MV-4-11 (cell line): ENCODE data around the gene DCAF6.
"Not testable (repeated sequence)": the region's sequence is repeated elsewhere in the genome, so short reads cannot be mapped to it uniquely, and the experiment has no call there.

Source experiments
- DNase-seq: peaks from one replicate; lab custom pipeline; 2025; lab: John Stamatoyannopoulos, UW

DCAF6 gene

DNA sequence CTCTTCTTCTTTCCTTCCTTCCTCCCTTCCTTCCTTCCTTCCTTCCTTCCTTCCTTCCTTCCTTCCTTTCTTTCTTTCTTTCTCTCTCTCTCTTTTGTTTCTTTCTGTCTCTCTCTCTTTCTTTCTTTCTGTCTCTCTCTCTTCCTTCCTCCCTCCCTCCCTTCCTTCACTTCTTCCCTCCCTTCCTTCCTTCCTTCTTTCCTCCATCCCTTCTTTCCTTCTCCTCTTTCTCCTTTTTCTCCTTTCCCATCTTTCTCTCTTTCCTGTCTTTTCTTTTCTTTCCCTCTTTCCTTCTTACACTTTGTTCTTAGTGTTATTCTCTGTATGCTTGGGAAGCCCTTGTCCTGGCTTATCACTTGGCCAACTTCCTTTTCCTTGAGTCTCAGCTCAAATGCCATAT lies 72.8 kb downstream of the DCAF6 start:
- DNase-seq, result no peak

DNA sequence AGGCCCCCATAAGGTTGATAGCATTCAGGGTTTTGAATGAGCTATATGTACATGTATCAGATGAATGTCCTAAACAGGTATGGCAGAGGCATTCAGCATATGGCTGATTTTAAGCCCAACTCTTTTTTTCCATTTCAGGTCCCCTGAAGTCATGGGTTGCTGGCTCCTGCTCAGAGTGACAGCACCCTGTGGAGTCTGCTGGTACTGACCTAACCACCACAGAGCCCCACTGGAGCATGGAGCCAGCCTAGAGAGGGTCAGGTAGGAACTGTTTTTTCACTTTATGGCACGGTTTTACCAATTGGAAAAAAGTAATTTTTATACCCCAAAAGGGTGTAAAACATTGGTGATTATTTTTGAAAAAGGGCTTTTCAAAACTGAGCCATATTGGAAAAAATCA lies 82.9 kb downstream of the DCAF6 start:
- DNase-seq, result no peak

DNA sequence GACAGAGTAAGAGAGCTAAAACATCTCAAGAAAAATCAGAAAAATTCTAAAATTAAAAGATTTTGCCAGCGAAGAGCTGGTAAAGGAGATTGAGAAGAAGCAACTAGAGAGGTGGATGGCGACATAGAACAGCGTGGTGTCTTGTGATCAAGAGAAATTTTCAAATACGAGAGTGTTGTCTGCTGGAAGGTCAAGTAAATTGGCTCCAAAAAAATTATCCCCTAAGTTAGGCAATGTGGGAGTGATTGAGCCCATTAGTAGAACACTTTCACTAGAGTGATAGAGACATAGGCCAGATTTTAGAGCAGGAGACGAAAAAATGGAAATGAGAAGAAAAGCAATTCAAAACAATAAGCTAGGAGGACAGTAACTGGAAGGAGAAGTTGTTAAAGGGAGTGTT lies 94.7 kb downstream of the DCAF6 start:
- no peak for DNase-seq

DNA sequence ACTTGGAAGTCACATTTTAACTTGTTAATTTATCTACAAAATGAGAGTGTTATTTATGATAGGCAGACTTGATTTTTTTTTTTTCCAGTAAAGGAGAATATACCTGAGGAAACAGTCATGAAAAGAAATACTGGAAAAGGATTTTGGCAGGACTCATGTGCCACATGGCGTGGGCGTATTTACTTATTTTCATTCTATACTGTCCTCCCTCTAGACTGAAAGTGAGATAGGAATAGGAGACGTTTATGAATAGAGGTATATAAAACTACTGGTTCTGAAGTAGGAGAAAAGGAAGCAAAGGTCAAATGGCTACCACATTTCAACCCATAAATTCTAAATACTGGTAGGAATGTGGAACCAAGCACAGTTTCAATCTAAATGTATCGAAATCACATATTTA lies 95.1 kb downstream of the DCAF6 start:
- no peak for DNase-seq

DNA sequence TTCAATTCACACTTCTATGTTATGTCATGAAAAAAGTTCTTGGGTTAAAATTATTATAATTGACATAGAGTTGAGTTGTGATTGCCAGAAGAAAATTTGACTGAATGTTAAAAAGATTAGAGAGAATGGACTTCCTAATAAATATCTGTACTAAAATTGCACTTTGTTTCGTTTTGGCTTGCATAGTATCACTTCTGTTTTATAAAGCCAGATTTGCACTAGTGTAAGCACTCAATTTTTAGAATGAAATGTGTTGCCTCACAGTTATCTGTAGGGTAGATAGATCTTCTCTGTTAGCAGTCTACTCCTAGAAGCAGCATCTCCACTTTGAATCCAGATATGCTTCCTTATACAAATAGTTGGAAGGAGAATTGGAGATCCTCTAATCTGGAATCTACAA lies 95.5 kb downstream of the DCAF6 start:
- peak; percentile 64 for DNase-seq

DNA sequence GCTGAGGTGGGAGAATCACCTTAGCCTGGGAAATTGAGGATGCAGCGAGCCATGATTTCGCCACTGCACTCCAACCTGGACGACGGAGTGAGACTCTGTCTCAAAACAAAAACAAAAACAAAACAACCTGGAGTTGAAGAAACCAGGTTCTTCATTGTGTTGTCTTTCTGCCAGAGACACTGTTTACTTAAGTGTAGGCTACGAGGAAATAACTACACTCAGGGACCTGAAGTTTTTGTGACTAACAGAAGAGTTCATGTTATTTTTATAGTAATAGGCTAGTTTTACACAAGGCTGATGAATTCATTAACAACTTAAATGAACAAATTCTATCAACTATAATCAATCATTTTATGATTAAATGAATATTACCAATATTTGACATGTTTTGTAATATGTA lies 98.9 kb downstream of the DCAF6 start:
- no peak for DNase-seq

DNA sequence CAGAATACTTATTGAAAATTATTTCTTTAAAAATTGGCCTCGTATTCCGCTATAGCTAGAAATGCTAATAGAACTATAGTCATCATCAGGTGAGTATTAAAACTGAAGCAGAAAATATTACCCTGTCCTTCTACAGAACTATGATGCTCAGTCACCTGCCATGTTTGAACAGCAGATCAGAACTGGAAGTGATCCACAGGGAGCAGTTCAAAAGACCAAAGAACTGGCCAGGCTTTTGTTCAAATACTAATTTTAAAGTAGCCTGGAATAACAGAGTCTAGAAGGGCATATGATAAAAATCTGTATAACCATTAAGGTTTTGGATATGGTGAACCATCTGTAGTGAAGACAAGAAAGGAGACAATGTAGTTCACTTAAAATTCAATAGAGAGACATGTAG lies 105.9 kb downstream of the DCAF6 start:
- DNase-seq, result no peak

DNA sequence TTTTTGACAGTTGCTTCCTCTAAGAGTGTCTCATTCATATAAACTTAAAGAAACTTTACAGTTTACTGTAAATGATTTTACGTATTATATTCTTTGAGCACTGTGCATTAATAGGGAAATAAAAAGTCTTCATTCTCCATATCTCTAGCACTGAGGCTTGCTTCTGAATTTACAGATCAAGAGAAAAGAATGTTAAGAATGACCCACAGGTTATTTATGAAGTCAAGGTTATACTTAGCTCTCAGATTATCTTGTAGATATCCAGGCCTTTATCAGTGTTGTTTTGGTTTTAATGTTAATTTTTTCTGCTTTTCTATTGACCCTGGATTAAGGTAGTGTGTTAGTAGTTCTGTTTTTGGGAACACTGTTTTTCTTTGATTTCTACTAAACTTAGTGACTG lies 108.8 kb downstream of the DCAF6 start:
- DNase-seq, result no peak

DNA sequence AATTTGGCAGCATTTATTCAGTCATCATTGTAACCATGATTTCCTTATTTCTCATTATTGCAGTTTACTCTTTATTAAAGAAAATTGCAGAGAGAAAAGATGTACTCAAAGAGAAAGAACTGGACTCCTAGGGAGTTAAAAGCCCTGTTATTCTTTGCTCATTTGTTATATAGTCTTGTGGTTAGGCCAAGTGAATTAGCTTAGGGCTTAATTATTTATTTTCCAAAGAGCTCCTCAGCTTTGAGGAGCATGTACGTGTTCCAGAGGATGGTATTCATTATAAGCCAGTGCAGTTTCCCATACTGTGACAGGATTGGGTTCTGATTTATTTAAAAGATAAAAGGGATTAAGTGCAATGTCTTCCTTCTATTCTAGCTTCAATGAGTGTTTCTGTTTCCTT lies 113.8 kb downstream of the DCAF6 start:
- DNase-seq, result no peak

DNA sequence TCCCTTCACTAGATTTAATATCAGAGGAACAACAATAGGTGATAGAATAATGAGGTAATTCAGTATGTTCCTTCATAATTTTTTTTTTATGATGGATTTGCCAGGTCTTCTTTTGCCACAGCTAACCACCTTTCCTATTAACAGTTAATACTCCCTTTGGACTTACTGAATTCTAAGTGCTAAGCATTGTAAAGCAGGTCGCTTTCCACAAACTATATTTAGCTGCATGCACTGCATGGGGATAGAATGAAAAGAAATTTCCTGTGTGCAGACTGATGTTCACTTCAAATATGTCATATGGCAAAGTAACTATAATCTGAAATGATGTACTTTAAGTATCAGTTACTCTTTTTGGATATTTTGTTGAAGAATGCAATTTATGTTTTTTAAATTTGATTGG lies 114.4 kb downstream of the DCAF6 start:
- DNase-seq, result no peak

DNA sequence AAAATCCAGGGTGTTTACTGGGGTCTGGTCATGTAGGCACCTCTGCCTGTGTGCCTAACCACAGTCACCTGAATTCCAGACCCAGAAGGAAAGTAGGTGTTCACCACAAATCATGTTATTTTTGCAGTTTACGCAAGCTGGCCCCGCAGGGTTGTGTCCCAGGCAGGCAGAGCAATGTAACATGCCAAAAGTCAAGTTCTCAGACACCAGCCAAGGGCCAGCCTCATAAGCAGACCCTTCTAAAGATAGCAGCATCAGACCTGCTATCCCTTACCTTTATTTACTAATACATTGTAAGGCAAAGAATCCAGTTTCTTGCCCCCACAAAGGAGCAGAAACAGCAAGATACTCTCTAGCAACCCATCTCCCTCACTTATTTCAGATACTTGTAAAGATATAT lies 117.2 kb downstream of the DCAF6 start:
- no peak for DNase-seq

DNA sequence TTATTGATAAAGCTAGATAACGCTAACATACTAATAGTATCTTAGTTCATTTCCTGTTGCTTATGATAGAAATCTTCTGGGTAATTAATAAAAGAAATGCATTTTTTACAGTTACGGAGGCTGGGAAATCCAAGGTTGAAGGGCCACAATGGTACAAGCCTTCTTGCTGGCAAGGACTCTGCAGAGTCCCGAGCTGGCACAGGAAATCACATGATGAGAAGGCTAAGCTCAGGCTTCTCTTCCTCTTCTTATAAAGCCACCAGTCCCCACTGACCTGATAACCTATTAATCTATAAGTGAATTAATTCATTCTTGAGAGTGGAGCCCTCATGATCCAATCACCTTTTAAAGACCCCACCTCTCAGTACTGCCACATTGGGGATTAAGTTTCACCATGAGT lies 117.6 kb downstream of the DCAF6 start:
- peak; percentile 39 for DNase-seq

DNA sequence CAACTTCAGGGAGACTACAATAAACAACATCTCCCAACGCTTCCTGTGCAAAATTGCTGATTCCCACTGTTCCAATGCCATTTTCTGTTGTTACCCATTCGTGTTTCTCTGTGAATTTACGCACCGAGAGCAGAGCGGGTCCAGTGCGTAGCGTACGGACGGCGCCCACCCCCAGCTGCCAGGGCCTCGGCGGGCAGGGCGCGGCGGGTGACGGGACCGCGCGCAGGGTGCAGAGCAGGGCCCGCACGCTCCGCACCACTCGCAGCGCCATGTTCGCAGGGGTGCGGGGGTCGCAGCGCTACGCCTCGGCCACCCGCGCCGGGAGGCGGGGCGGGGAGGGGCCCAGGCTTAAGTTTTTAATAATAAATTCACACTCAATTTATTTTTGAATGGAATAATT lies 119.7 kb downstream of the DCAF6 start:
- not testable (repeated sequence) for DNase-seq

DNA sequence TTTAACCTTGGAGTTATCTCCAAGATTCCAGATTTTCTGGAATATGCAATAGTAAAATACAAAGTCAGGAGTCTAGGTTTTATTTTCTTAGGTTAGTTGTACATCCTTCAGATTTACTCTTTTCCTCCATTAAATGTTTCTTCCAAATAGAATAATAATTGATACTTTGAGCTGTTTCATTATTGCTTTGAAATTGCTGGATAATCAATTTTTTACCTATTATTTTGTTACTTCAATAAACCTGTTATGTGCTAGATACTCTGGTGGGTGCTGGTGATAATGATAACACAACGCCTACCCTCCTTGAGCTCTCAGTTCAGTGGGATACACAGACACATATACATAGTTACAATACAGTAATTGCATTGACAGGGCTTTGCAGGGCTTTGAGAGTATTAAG lies 120.9 kb downstream of the DCAF6 start:
- no peak for DNase-seq

DNA sequence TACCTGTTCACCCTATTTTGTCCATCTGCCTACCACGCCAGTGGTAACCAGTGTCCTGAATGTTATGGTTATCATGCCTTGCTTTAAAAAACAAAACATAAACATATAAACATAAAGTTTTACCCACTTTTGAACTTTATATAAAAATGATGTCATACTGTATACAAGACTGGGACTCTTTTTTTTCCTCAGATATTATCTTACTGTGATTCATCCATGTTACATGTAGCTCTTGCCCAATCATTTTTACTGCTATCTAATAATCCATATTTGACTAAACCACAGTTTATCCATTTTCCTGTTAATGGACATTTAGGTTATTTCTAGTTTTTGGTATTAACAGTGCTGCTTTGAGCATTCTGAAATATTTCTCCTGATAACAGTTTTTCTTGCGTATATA lies 121.4 kb downstream of the DCAF6 start:
- DNase-seq, result no peak

DNA sequence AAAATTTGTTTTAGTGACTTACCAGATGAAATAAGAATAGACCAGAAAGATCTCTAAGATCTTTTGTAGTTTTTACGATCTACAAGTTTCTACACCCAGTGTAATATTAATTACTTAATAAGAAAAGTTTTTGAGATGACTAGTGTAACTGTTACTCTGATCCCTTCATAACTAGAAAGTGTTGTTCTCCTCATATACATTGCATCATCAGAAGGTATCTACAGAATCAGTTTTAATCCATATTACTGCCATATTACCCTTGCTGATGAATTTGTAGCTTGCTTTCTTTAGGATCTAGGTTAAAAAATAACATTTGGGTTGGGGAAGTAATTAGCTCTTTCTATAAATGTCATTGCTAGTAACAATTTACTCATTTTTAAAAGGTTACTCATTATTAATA lies 127.7 kb downstream of the DCAF6 start:
- no peak for DNase-seq

DNA sequence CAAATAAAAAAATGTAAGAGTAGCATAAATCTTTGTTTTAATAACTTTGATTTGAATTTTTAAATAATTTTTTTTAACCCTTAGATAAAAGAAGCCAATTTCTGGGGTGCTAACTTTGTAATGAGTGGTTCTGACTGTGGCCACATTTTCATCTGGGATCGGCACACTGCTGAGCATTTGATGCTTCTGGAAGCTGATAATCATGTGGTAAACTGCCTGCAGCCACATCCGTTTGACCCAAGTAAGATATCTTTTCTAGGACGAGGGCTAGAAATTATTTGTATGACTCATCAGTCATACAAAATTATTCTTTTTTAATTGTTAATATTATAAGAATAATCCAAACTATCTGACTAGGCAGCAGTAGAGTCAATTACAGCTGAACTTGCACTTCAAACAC lies 129.0 kb downstream of the DCAF6 start:
- DNase-seq, result no peak

DNA sequence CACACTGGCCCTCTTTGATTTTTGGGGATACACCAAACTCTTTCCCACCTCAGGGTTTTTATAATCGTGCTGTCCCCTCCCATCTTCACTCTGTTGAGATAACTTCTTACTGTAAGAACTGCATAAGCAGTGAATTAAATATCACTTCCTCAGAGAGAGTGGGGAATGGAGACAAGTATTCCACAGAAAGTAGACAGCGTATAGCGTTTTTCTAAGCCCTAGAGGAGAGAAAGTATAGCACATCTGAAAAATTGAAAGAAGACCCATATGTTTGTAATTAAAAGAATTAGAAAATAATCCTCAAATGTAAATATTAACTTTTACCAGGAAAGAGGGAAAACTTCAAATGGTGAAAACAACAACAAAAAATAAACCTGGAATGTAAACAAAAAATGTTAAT lies 132.9 kb downstream of the DCAF6 start:
- no peak for DNase-seq

DNA sequence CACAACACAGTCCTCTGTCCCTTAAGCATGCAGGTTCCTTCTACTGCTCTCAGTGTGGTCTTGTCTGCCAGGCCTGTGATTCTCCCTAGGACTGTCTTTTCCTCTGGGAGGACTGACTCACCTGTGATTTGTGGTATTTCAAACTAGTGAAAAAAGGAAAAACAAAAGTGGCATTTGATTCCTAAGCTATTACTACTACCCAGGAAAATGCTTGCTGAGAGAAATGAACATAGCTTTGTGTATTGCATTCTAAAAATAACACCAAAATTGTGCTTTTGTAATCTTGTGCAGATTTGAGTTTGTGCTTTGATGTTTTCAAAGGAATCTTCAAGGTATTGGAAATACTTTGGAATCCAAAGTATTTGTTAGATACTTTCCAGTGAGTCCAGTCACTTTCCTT lies 143.3 kb downstream of the DCAF6 start:
- no peak for DNase-seq

DNA sequence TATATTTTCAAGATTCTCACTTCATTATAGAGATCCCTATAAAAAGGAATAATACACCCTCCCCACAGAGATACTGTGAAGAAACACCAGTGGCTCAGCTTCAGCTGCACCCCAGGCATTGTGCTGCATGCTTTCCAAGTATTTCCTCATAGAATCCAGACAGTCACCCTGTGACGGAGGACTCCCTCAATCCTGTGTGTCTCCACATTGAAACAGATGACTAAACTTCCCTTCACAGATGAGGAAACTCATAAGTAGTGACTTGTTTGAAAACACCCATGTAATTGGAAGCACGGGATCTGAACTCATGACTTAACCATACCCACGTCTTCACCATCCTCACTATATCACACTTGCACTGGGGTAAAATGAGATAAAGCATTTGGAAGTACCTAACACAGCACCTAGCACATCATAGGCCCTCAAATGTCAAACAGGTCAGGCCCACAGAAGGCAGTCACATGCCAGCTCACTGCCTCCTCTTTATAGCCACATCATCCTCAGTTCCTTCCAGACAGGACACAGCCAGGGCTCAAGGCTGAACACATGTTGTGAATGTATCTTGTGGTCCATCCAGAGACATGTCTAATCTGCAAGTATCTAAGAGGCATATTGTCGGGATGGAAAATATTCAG lies 145.0 kb downstream of the DCAF6 start:
- DNase-seq, result peak; percentile 63

DNA sequence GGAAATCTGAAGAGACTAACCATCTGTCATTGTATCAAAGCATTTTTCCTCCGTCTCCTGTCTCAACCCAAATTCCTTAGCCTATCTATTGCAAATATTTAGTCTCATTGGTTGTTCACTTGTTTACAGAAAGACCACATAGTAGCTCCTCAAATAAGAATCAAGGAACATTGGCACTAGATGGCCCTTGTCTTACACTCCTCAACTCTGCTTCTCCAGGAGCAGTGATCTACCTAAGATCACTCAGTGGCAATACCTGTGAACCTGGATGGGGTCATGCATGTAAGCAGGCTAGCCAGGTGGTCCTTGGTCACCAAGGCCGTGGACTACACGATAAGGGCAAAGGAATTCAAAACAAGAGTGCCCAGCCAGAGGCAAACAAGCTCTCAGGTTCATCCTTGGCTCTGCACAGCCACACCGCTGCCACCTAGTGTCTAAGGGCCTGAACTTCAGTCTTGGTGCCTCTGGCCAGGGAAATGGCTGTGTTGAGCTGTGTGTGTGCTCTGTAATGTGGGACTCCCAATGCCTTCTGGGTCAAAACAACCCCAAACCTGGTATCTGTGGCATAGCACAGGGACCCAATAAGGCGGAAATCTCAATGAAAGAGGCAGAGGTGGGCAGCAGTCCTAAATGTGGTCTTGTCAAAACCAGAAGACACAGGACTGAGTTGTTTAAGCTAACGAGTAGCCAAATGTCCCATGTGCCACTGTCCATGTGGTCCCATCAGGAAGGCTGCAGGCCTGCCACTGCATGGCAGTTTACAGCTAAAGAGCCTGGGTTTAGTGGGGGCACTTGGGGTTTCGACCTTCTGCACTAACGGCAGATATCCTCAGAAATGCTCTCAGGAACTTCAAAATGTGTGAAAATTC lies 145.8 kb downstream of the DCAF6 start:
- peak; percentile 56 for DNase-seq

DNA sequence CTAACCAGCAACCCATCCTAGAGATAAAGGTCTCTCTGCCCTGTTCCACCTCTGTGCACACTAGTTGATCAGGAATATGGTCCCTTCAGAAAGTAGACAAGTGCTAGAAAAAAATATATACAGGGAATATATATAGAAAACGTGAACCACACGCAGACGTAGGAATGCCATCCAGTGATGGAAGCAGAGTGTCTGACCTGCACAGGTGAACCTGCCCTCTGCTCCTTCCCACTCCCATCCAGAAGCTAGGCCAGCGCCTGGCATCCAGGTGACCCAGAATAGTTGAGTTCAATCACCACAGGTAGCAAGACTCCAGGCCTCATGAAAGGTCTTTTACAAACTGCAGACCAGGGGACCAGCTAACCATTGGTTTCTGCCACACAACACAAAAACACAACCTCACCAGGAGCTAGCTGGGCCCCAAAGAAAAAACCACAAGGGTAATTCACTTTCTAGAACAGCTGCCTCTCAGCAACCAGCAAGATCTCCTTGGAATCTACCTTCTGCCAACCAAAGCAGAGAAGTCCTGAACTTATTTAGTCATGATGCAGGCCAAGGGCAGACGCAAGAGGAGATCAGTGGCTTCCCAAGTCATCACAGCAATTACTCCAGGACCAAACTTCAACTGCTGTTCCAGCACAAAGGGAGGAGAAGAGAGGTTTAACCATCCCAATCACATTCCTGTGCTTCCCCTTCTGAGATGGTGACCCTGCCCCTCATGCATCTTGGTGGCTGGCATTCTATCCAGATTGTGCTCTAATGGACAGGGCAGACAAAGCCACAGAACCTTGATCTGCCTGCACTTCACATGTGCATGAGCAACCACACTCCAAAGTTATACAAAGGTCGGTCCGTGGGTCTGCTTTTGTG lies 147.2 kb downstream of the DCAF6 start:
- no peak for DNase-seq
